GM12801 (cell line): ENCODE data around the gene TNS3.

Source experiments
- TF ChIP-seq, protein P1 (sequence below): IDR thresholded peaks from one replicate; pipeline ENCODE4 v1.5.1; 2011; ENCODE audit warnings: control low read depth; ENCODE audit not compliant: insufficient read length; ENCODE audit errors: extremely low read depth

TNS3 gene

GRCh38 chr7:47454069-47454973 lies 127.6 kb downstream of the TNS3 start:
- TF ChIP-seq, protein P1, sequence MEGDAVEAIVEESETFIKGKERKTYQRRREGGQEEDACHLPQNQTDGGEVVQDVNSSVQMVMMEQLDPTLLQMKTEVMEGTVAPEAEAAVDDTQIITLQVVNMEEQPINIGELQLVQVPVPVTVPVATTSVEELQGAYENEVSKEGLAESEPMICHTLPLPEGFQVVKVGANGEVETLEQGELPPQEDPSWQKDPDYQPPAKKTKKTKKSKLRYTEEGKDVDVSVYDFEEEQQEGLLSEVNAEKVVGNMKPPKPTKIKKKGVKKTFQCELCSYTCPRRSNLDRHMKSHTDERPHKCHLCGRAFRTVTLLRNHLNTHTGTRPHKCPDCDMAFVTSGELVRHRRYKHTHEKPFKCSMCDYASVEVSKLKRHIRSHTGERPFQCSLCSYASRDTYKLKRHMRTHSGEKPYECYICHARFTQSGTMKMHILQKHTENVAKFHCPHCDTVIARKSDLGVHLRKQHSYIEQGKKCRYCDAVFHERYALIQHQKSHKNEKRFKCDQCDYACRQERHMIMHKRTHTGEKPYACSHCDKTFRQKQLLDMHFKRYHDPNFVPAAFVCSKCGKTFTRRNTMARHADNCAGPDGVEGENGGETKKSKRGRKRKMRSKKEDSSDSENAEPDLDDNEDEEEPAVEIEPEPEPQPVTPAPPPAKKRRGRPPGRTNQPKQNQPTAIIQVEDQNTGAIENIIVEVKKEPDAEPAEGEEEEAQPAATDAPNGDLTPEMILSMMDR = no peak

DNA sequence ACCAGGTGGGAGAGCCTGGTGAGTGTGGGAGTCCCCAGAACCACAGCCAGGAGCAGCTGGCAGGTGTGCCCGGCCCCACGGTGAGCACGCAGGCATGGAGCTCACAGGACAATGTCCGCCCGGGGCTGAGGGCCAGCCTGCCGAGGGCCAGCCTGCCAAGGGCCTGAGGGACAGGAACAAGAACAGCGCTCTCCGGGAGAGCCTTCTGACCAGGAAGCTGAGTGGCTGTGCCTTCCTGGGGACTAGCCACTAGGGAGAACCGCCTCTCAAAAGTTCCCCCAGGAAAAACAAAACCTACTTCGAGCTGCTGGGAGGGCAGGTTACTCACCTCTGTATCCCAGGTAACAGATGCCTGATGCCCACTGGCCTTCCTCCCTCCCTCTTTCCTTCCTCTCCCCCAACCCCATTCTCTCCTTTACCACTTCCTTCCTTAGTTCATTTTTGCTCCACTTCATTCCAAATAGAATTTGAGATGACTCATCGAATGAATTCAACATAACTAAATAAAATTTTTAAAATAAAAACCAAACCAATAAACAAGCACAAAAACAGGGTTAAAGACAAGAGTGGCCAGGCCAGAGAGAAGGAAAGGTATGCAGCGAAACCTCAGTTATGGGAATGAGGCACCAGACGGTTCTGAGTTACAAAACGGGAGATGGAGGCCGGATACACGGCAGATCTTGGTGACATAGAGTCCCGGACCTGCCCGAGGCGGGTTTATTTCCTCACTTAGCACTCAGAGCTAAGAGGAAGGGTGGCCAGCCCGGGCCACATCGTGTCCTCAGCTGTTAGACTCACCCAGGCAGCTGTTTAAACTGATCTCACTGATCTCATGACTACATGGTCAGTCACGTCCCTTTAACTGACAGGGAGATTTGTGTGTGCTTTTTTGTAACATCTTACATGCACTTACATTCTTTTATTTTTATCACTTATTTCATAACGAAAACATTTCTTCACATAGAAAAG lies 128.5 kb downstream of the TNS3 start:
- TF ChIP-seq, protein P1 = no peak

- TF ChIP-seq, protein P1 = no peak
Observed at GRCh38 chr7:47452715-47453092, 129.2 kb downstream of the TNS3 start.

- TF ChIP-seq, protein P1 = no peak
Observed at GRCh38 chr7:47452295-47452694, 129.6 kb downstream of the TNS3 start.

GRCh38 chr7:47451851-47452205 lies 130.1 kb downstream of the TNS3 start:
- TF ChIP-seq, protein P1 = no peak

DNA sequence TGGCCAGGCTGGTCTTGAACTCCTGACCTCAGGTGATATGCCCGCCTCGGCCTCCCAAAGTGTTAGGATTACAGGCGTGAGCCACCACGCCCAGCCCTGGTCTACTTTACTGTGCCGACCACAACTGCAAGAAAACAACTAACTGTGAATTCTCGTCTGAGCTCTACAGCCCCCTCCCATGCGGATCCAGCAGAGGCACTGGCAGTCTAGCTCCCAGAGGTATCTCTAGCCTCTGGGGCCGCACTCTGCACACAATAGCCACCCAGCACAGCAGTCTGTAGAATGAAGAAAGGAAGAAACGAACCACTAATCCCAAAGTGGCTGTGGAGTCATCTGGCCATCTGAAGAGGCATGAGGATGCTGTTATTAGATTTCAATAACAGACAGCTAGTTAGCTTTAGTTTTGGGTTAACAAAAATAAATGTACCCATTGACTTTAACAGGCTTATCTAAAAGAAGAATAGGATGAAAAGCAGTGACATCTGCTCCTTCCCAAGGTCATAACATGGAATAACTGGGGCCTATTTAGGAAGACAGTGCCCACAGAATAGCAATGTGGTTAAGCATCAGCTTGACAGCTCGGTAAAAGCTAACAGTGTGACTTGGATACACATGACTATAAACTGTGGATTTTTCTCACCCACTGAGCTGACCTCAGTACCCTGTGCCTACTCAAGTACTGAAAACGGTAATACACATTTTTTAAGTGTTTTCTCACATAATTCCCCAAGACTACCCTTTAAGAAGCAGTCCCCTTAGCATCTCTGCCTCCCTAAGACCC lies 131.9 kb downstream of the TNS3 start:
- TF ChIP-seq, protein P1 = no peak
